ENCODE measurements around the gene FSIP1. TPM values are rescaled to one million over a fixed set of nuclear protein-coding genes. Genes with fewer than 3 reads are reported as not detected.

FSIP1 gene
- total RNA-seq, 1 experiment from 2014 or later, result 0.61 TPM

- TF ChIP-seq, protein P1, sequence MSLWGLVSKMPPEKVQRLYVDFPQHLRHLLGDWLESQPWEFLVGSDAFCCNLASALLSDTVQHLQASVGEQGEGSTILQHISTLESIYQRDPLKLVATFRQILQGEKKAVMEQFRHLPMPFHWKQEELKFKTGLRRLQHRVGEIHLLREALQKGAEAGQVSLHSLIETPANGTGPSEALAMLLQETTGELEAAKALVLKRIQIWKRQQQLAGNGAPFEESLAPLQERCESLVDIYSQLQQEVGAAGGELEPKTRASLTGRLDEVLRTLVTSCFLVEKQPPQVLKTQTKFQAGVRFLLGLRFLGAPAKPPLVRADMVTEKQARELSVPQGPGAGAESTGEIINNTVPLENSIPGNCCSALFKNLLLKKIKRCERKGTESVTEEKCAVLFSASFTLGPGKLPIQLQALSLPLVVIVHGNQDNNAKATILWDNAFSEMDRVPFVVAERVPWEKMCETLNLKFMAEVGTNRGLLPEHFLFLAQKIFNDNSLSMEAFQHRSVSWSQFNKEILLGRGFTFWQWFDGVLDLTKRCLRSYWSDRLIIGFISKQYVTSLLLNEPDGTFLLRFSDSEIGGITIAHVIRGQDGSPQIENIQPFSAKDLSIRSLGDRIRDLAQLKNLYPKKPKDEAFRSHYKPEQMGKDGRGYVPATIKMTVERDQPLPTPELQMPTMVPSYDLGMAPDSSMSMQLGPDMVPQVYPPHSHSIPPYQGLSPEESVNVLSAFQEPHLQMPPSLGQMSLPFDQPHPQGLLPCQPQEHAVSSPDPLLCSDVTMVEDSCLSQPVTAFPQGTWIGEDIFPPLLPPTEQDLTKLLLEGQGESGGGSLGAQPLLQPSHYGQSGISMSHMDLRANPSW (CRISPR knock-in tag; conservative IDR thresholded peaks at IDR 0.05; ENCODE audit: low read depth), result no peak
- TF ChIP-seq ELF4 (CRISPR knock-in tag; IDR thresholded peaks at IDR 0.05; ENCODE audit: low read depth) (no peak), CREB1 (CRISPR knock-in tag; IDR thresholded peaks at IDR 0.05) (no peak), FOXP1 (CRISPR knock-in tag; IDR thresholded peaks at IDR 0.05; ENCODE audit: borderline replicate concordance) (no peak)
Measured at GRCh38 chr15:39639037-39639436, 143.6 kb downstream of the FSIP1 start (continued).

- Mint-ChIP-seq H3K9me3 (no peaks in the 10 kb centered on the region), H3K27ac (no peak overlapping the region), H3K4me3 (no peak overlapping the region), H3K4me1 (peaks cover 8% of the 10 kb centered on the region), H3K27me3 (ENCODE audit: low read depth) (no peaks in the 10 kb centered on the region), H3K36me3 (no peaks in the 10 kb centered on the region)
- no peak for DNase-seq (ENCODE audit: low spot score)
- TF ChIP-seq CREM (CRISPR knock-in tag; IDR thresholded peaks at IDR 0.05) (no peak), ELF4 (CRISPR knock-in tag; IDR thresholded peaks at IDR 0.05; ENCODE audit: low read depth) (no peak), JUN (CRISPR knock-in tag; IDR thresholded peaks at IDR 0.05) (no peak), ZNF396 (CRISPR knock-in tag; IDR thresholded peaks at IDR 0.05; ENCODE audit: borderline replicate concordance) (no peak), OVOL2 (CRISPR knock-in tag; IDR thresholded peaks at IDR 0.05; ENCODE audit: borderline replicate concordance) (no peak), FOXP1 (CRISPR knock-in tag; IDR thresholded peaks at IDR 0.05; ENCODE audit: borderline replicate concordance) (no peak), TEAD1 (CRISPR knock-in tag; IDR thresholded peaks at IDR 0.05) (no peak), IRF1 (CRISPR knock-in tag; IDR thresholded peaks at IDR 0.05) (no peak), ESRRA (CRISPR knock-in tag; IDR thresholded peaks at IDR 0.05; ENCODE audit: borderline replicate concordance) (no peak), EMX1 (CRISPR knock-in tag; IDR thresholded peaks at IDR 0.05) (no peak), ZNF416 (CRISPR knock-in tag; IDR thresholded peaks at IDR 0.05) (no peak)
- TF ChIP-seq, protein P2, sequence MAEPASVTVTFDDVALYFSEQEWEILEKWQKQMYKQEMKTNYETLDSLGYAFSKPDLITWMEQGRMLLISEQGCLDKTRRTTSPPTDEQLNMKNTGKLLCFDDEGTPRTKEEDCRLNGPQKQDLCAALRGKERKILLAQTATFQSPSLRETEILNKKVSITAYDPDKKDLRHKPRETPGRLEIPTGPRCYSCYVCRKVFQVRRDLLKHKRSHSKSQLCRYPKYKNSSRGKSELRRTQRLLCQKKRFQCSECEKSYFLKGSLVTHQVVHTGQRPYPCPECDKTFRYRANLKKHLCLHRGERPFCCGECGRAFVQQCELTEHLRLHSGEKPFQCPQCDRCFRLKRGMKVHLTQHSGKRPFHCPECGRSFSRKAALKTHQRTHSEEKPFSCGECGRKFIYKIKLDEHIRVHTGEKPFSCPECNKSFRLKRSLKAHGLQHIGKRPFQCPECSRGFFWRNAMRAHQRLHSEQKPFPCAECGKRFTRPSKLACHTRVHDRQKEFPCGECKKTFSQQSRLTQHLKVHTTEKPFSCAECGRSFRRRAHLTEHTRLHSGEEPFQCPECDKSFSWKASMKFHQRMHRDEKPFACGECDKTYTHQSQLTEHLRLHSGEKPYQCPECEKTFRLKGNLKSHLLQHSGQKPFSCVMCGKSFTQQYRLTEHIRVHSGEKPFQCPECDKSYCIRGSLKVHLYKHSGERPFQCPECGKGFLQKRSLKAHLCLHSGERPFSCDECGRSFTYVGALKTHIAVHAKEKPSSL (CRISPR knock-in tag; conservative IDR thresholded peaks at IDR 0.05), result no peak
- ChIA-PET POLR2A (no interaction called here), CTCF (no interaction called here)
- no peak for ATAC-seq
Measured at GRCh38 chr15:39638041-39638440, 144.6 kb downstream of the FSIP1 start.

- ChIA-PET POLR2A (no interaction called here), CTCF (interaction anchor here (1.4 kb wide), 1 partner anchor 125 kb away, joined by 5 read pairs; no protein-coding TSS in a partner anchor)
- Mint-ChIP-seq H3K27ac (no peak overlapping the region), H3K36me3 (no peaks in the 10 kb centered on the region), H3K4me3 (no peak overlapping the region), H3K9me3 (0 out of 2 replicates have a peak, but pooled peaks cover 4% of the 10 kb centered on the region), H3K4me1 (no peaks in the 10 kb centered on the region), H3K27me3 (ENCODE audit: low read depth) (no peaks in the 10 kb centered on the region)
- TF ChIP-seq ERG (CRISPR knock-in tag; IDR thresholded peaks at IDR 0.05) (no peak), MLX (CRISPR knock-in tag; IDR thresholded peaks at IDR 0.05) (no peak), ZNF396 (CRISPR knock-in tag; IDR thresholded peaks at IDR 0.05; ENCODE audit: borderline replicate concordance) (no peak), IRF1 (CRISPR knock-in tag; IDR thresholded peaks at IDR 0.05) (no peak), ZNF416 (CRISPR knock-in tag; IDR thresholded peaks at IDR 0.05) (no peak), PREB (CRISPR knock-in tag; IDR thresholded peaks at IDR 0.05; ENCODE audit: borderline replicate concordance) (no peak), GRHL2 (CRISPR knock-in tag; IDR thresholded peaks at IDR 0.05; ENCODE audit: insufficient replicate concordance, severe bottlenecking) (no peak), PRRX2 (CRISPR knock-in tag; IDR thresholded peaks at IDR 0.05) (no peak)
- no peak for ATAC-seq
- DNase-seq (ENCODE audit: low spot score), result no peak
Measured at GRCh38 chr15:39631357-39631756, 151.3 kb downstream of the FSIP1 start.
